Liver (tissue), 9 donors: Measurements from ENCODE around the gene SON. TPM values are rescaled to one million over a fixed set of nuclear protein-coding genes. Genes with fewer than 3 reads are reported as not detected.
A peak's percentile ranks its signal among the peaks of the same experiment; 100 is the strongest.

Experiments
- DNase-seq: peaks from one replicate; pipeline ENCODE4 v3.0.0-alpha.2; 2017; ENCODE audit warnings: low spot score
- H3K27ac ChIP-seq, 2 donors: one replicate each; pipeline ENCODE4 v1.7.0; 2013; ENCODE audit warnings: inconsistent platforms in 2 of 2, low read length in 2 of 2, control low read depth in 1 of 2, low read depth in 1 of 2, mild to moderate bottlenecking in 1 of 2
- H3K27me3 ChIP-seq, 4 donors: one replicate each; pipeline versions ENCODE4 v1.6.1 to v1.7.0; 2013; ENCODE audit warnings: low read length in 3 of 4, inconsistent platforms in 1 of 4, mild to moderate bottlenecking in 1 of 4, moderate library complexity in 1 of 4; ENCODE audit not compliant: control insufficient read depth in 4 of 4, insufficient read depth in 4 of 4
- H3K36me3 ChIP-seq, 4 donors: one replicate each; pipeline versions ENCODE4 v1.6.1 to v1.7.0; 2013; ENCODE audit warnings: low read length in 3 of 4, mild to moderate bottlenecking in 3 of 4, low read depth in 1 of 4, moderate library complexity in 1 of 4; ENCODE audit not compliant: control insufficient read depth in 4 of 4, insufficient read depth in 3 of 4
- H3K4me1 ChIP-seq, 4 donors: one replicate each; pipeline versions ENCODE4 v1.6.1 to v1.7.0; 2013; ENCODE audit warnings: low read length in 3 of 4, mild to moderate bottlenecking in 3 of 4, moderate library complexity in 1 of 4; ENCODE audit not compliant: control insufficient read depth in 4 of 4, insufficient read depth in 4 of 4
- H3K4me3 ChIP-seq, 3 donors: one replicate each; pipeline versions ENCODE4 v1.6.1 to v1.7.0; 2013; ENCODE audit warnings: low read length in 3 of 3, control low read depth in 1 of 3, low read depth in 1 of 3, mild to moderate bottlenecking in 1 of 3
- H3K9ac ChIP-seq, 2 donors: one replicate each; pipeline ENCODE4 v1.7.0; 2013; ENCODE audit warnings: low read length in 2 of 2, mild to moderate bottlenecking in 2 of 2, moderate library complexity in 2 of 2, control low read depth in 1 of 2, low read depth in 1 of 2
- H3K9me3 ChIP-seq, 4 donors: one replicate each; pipeline versions ENCODE4 v1.6.1 to v1.7.0; 2013; ENCODE audit warnings: low read length in 3 of 4; ENCODE audit not compliant: control insufficient read depth in 4 of 4
- ATF3 ChIP-seq: IDR thresholded peaks from 2 replicates; pipeline ENCODE4 v1.6.1; 2016; ENCODE audit warnings: antibody characterized with exemption
- CTCF ChIP-seq: fragments of 150-350 bp; IDR thresholded peaks from 2 replicates; pipeline ENCODE4 v1.5.1; 2017; ENCODE audit warnings: improper control_type of control experiment, low read depth, low read length; ENCODE audit not compliant: missing input control
- EGR1 ChIP-seq, 2 donors: IDR thresholded peaks; 2 replicates each; pipeline ENCODE4 v1.6.1; 2016 to 2018; ENCODE audit warnings: antibody characterized with exemption in 2 of 2, low read depth in 2 of 2
- FOXA2 ChIP-seq: IDR thresholded peaks from 2 replicates; pipeline ENCODE4 v1.6.1; 2016; ENCODE audit warnings: antibody characterized with exemption
- GABPA ChIP-seq, 2 donors: IDR thresholded peaks in 1 of 2; conservative IDR thresholded peaks in 1 of 2; 2 replicates each; pipeline ENCODE4 v1.6.1; 2016; ENCODE audit warnings: antibody characterized with exemption in 2 of 2, mild to moderate bottlenecking in 1 of 2, moderate library complexity in 1 of 2
- HNF4A ChIP-seq, 2 donors: conservative IDR thresholded peaks; 2 replicates each; pipeline ENCODE4 v1.6.1; 2016; ENCODE audit warnings: antibody characterized with exemption in 2 of 2, mild to moderate bottlenecking in 2 of 2
- HNF4G ChIP-seq: IDR thresholded peaks from 2 replicates; pipeline ENCODE4 v1.6.1; 2016; ENCODE audit warnings: antibody characterized with exemption
- JUND ChIP-seq, 2 donors: IDR thresholded peaks; 2 replicates each; pipeline ENCODE4 v1.6.1; 2016; ENCODE audit warnings: antibody characterized with exemption in 2 of 2
- MAX ChIP-seq: IDR thresholded peaks from 2 replicates; pipeline ENCODE4 v1.6.1; 2016; ENCODE audit warnings: antibody characterized with exemption
- NR2F2 ChIP-seq: IDR thresholded peaks from 2 replicates; pipeline ENCODE4 v1.6.1; 2016; ENCODE audit warnings: antibody characterized with exemption
- RAD21 ChIP-seq, 2 donors: IDR thresholded peaks; 2 replicates each; pipeline ENCODE4 v1.6.1; 2016; ENCODE audit warnings: antibody characterized with exemption in 2 of 2, mild to moderate bottlenecking in 2 of 2
- REST ChIP-seq: IDR thresholded peaks from 2 replicates; pipeline ENCODE4 v1.6.1; 2016; ENCODE audit warnings: antibody characterized with exemption, mild to moderate bottlenecking
- RXRA ChIP-seq, 2 donors: IDR thresholded peaks; 2 replicates each; pipeline ENCODE4 v1.6.1; 2017 to 2018; ENCODE audit warnings: antibody characterized with exemption in 2 of 2, mild to moderate bottlenecking in 1 of 2
- SP1 ChIP-seq: IDR thresholded peaks from 2 replicates; pipeline ENCODE4 v1.6.1; 2018; ENCODE audit warnings: antibody characterized with exemption, mild to moderate bottlenecking
- TAF1 ChIP-seq: conservative IDR thresholded peaks from 2 replicates; pipeline ENCODE4 v1.6.1; 2016; ENCODE audit warnings: antibody characterized with exemption, mild to moderate bottlenecking
- YY1 ChIP-seq: IDR thresholded peaks from 2 replicates; pipeline ENCODE4 v1.6.1; 2016; ENCODE audit warnings: antibody characterized with exemption, mild to moderate bottlenecking
- ZBTB33 ChIP-seq: IDR thresholded peaks from 2 replicates; pipeline ENCODE4 v1.6.1; 2016; ENCODE audit warnings: antibody characterized with exemption
- WGBS: extraction: QIAGEN DNeasy Blood & Tissue Kit; methylation state at CpG from one replicate; pipeline ENCODE4 v1.1.7; 2013; 5-methylcytosine and 5-hydroxymethylcytosine counted together
- polyA plus RNA-seq, 2 donors: library from polyadenylated mRNA; stranded (reverse) in 1 of 2; unstranded in 1 of 2; fragments of 200-250 nt in 1 of 2; fragments of >200 nt in 1 of 2; fragmentation: Nextera tagmentation in 1 of 2; extraction: Ambion mirVana in 1 of 2; gene quantifications; one replicate each; pipeline versions ENCODE4 v1.2.1 to v1.2.3, GENCODE V29; 2013 to 2015
- total RNA-seq, 2 donors: library from RNA; depleted of rRNA; stranded (reverse); fragments of >200 nt; gene quantifications; one replicate each; pipeline ENCODE4 v1.2.3, GENCODE V29; 2014
- donor health status: healthy.
- donor health status: healthy.
- donor health status: healthy.
- donor health status: healthy.
- donor health status: healthy.

The SON gene
- total and polyA plus RNA-seq, 4 donors: 42.7 to 264 (median 157) TPM

- Histone ChIP-seq H3K4me1 (peaks cover 4 to 17% (median 10%) of the 10 kb centered on the region in 4 donors), H3K27me3 (no peaks in the 10 kb centered on the region), H3K36me3 (peaks cover 0 to 3% (median 0%) of the 10 kb centered on the region in 4 donors), H3K9me3 (no peaks in the 10 kb centered on the region), H3K9ac (peak overlapping the region; percentile 39 to 48), H3K27ac (peak overlapping the region; percentile 80 to 94), H3K4me3 (peak overlapping the region; percentile 45 to 88 (median 84))
- TF ChIP-seq HNF4G (no peak), ATF3 (no peak), TAF1 (no peak), RXRA (IDR thresholded peaks at IDR 0.05) (no peak), MAX (no peak), YY1 (no peak), SP1 (no peak), RAD21 (IDR thresholded peaks at IDR 0.05) (no peak), NR2F2 (no peak), CTCF (no peak), FOXA2 (no peak), GABPA (IDR thresholded peaks at IDR 0.05 in 1 of 2, conservative IDR thresholded peaks at IDR 0.05 in 1 of 2) (no peak), ZBTB33 (no peak), HNF4A (conservative IDR thresholded peaks at IDR 0.05) (no peak), EGR1 (IDR thresholded peaks at IDR 0.05; ENCODE audit: low read depth in 2 of 2) (no peak), REST (no peak), JUND (IDR thresholded peaks at IDR 0.05) (no peak)
- peak; percentile 47 for DNase-seq
- 1% methylated on average over 57 of the region's 57 CpGs for WGBS
Observed at GRCh38 chr21:33587792-33588484, 45.1 kb downstream of the SON start.
